ENCODE results near the gene LMO2. TPM values are rescaled to one million over a fixed set of nuclear protein-coding genes. Genes with fewer than 3 reads are reported as not detected.

LMO2 gene
- total RNA-seq = 1 to 10 TPM; 3.6 to 7.6 (median 4.9) TPM
- long read RNA-seq = 0 reads

DNA sequence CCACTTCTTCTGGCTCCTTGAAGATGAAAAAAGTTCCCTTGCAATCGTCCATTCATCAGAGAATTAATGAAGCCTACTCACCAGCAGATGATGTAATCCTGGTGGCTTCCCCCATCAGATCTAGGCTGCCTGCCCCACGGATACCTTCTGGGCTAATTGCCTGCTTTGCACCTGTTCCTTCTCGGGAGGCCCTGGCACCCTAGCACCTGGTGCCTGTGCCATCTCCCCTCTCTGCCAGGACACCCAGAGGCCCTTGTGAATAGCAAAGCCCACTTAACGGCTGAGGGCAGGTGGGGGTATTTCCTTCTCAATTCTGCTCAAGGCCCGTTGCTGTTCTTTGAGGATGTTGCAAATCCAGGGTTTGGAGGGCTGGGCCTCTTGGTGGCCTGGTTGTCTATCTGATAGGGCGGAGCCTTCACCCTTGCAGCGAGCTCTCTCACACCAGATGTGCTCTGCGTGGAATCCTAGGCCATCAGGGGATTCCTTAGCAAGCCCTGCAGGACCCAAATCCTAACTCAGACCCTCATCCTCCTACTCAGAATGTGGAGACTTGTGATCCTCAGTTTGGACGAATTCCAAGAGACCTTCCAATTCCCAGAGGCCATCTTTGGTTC is at the start of gene LMO2:
TSS of gene LMO2 (minus strand) at position 363 of the 614 bp plus-strand sequence. CDS start 22,360 bp downstream, outside the sequence.
- no peak for DNase-seq
- no peak for TF ChIP-seq POLR2A (IDR thresholded peaks at IDR 0.05)
- TF ChIP-seq, protein P1, sequence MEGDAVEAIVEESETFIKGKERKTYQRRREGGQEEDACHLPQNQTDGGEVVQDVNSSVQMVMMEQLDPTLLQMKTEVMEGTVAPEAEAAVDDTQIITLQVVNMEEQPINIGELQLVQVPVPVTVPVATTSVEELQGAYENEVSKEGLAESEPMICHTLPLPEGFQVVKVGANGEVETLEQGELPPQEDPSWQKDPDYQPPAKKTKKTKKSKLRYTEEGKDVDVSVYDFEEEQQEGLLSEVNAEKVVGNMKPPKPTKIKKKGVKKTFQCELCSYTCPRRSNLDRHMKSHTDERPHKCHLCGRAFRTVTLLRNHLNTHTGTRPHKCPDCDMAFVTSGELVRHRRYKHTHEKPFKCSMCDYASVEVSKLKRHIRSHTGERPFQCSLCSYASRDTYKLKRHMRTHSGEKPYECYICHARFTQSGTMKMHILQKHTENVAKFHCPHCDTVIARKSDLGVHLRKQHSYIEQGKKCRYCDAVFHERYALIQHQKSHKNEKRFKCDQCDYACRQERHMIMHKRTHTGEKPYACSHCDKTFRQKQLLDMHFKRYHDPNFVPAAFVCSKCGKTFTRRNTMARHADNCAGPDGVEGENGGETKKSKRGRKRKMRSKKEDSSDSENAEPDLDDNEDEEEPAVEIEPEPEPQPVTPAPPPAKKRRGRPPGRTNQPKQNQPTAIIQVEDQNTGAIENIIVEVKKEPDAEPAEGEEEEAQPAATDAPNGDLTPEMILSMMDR (IDR thresholded peaks at IDR 0.05) = no peak
- H3K9me3 ChIP-seq = no peaks in the 10 kb centered on the region
- no peaks in the 10 kb centered on the region for H3K27me3 ChIP-seq
- no peak for ATAC-seq
- intact Hi-C loops (cut with DNase I) = no loop called here
- 45% methylated on average over 6 of the region's 9 CpGs for WGBS (ENCODE audit: insufficient coverage, low coverage, low lambda C conversion rate, missing lambda C conversion rate)
- no peak within 1 kb of the TSS for H3K4me3 ChIP-seq
- no peak within 1 kb of the TSS for H3K27ac ChIP-seq
- no peaks in the 10 kb centered on the region for H3K4me1 ChIP-seq
- no peaks in the 10 kb centered on the region for H3K36me3 ChIP-seq

DNA sequence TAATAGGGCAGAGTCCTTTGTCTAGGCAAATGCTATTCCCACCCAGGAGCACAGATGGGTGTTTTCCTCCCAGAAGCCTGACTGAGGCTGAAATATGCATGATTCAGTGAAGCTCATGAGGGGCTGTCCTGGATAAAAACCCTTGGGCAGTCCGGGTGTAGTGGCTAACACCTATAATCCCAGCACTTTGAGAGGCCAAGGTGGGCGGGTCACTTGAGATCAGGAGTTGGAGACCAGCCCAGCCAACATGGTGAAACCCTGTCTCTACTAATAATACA is 48.6 kb upstream of the LMO2 start:
- Histone ChIP-seq H3K4me1 (no peaks in the 10 kb centered on the region), H3K27ac (no peak overlapping the region), H3K4me3 (no peak overlapping the region), H3K27me3 (no peaks in the 10 kb centered on the region), H3K9me3 (no peaks in the 10 kb centered on the region), H3K36me3 (no peaks in the 10 kb centered on the region)
- intact Hi-C loops (cut with DNase I) = no loop called here
- no peak for ATAC-seq
- no CpG with 5 or more reads among the region's 2 CpGs for WGBS (ENCODE audit: insufficient coverage, low coverage, low lambda C conversion rate, missing lambda C conversion rate)
- peak in 1 of 3 donors; percentile 31 for DNase-seq
- TF ChIP-seq, protein P1 (IDR thresholded peaks at IDR 0.05) = no peak
- no peak for TF ChIP-seq POLR2A (IDR thresholded peaks at IDR 0.05)

GRCh38 chr11:33936725-33937604 is 45.1 kb upstream of the LMO2 start:
- peak overlapping the region in 1 of 3 donors; percentile 44 for H3K27ac ChIP-seq
- H3K9me3 ChIP-seq = no peaks in the 10 kb centered on the region
- DNase-seq = peak in 2 of 3 donors; percentile 55 to 60

GRCh38 chr11:33935461-33936456 is 43.9 kb upstream of the LMO2 start:
- TF ChIP-seq, protein P1 (IDR thresholded peaks at IDR 0.05) = no peak
- no peak for TF ChIP-seq POLR2A (IDR thresholded peaks at IDR 0.05)
- no peaks in the 10 kb centered on the region for H3K27me3 ChIP-seq
- H3K27ac ChIP-seq = no peak overlapping the region
- intact Hi-C loops (cut with DNase I) = no loop called here
- no peak overlapping the region for H3K4me3 ChIP-seq
- no peaks in the 10 kb centered on the region for H3K36me3 ChIP-seq
- ATAC-seq (no peak), DNase-seq (no peak)
- H3K4me1 ChIP-seq = no peaks in the 10 kb centered on the region
- 77% methylated on average over 12 of the region's 14 CpGs for WGBS (ENCODE audit: insufficient coverage, low coverage, low lambda C conversion rate, missing lambda C conversion rate)
- no peaks in the 10 kb centered on the region for H3K9me3 ChIP-seq

More at GRCh38 chr11:33936725-33937604, 45.1 kb upstream of the LMO2 start:
- intact Hi-C loops (cut with DNase I) = no loop called here
- TF ChIP-seq POLR2A (IDR thresholded peaks at IDR 0.05) = no peak
- TF ChIP-seq, protein P1 (IDR thresholded peaks at IDR 0.05) = no peak
- no peak overlapping the region for H3K4me3 ChIP-seq
- no peaks in the 10 kb centered on the region for H3K4me1 ChIP-seq
- WGBS (ENCODE audit: insufficient coverage, low coverage, low lambda C conversion rate, missing lambda C conversion rate) = 32% methylated on average over 14 of the region's 15 CpGs
- no peaks in the 10 kb centered on the region for H3K36me3 ChIP-seq
- ATAC-seq = peak; percentile 59 to 80 (median 73)
- H3K27me3 ChIP-seq = no peaks in the 10 kb centered on the region

Data from right lobe of liver (tissue), 6 donors.